Mucosa of descending colon (tissue), 3 donors: ENCODE data around the gene DPYD. TPM values are rescaled to one million over a fixed set of nuclear protein-coding genes. Genes with fewer than 3 reads are reported as not detected.

Source experiments
- ATAC-seq: fragments of 200-7000 bp; cut with Tn5 transposase; one replicate; pipeline ENCODE4 v1.9.1; 2020; ENCODE audit warnings: mild to moderate bottlenecking, moderate library complexity
- DNase-seq, 3 donors: peaks; one replicate each; pipeline ENCODE4 v3.0.0-alpha.2; 2020
- H3K36me3 ChIP-seq: fragments of 200-600 bp; one replicate; pipeline ENCODE4 v1.8.0; 2021; ENCODE audit warnings: low read depth, mild to moderate bottlenecking
- H3K4me1 ChIP-seq: fragments of 200-600 bp; one replicate; pipeline ENCODE4 v1.8.0; 2021; ENCODE audit warnings: low read depth, mild to moderate bottlenecking
- H3K4me3 ChIP-seq: fragments of 200-600 bp; one replicate; pipeline ENCODE4 v1.8.0; 2021; ENCODE audit warnings: mild to moderate bottlenecking
- H3K9me3 ChIP-seq: fragments of 200-600 bp; one replicate; pipeline ENCODE4 v1.8.0; 2021; ENCODE audit warnings: mild to moderate bottlenecking
- CTCF ChIP-seq: fragments of 200-600 bp; IDR thresholded peaks from one replicate; pipeline ENCODE4 v1.8.0; 2022; ENCODE audit warnings: antibody characterized with exemption, mild to moderate bottlenecking
- intact Hi-C, 2 donors: fragments of 100-400 bp; cut with DNase I in 1 of 2; cut with micrococcal nuclease in 1 of 2; formaldehyde crosslinking; loops; one replicate each; pipeline versions ENCODE4 v1.11.0 to v1.11.1; 2022; cut with DNase I, micrococcal nuclease
- total RNA-seq, 3 donors: library from RNA; stranded (reverse); fragmentation: NEBNext Ultra II Directional in 2 of 3; extraction: Animal tissue kit (Norgen Biotek cat#: 25700) in 2 of 3; gene quantifications; one replicate each; pipeline versions ENCODE4 v1.2.1 to v1.2.4, GENCODE V29; 2021 to 2023
- donor health status: DM: no; HTN: no; CAD: no; lungs with moderate emphysema.
- donor health status: DM: no; HTN: no; CAD: no.
- donor health status: DM: no; HTN: yes; CAD: no.

DPYD gene
- total RNA-seq, 3 donors from 2014 or later: 13.8 to 33.3 (median 19.7) TPM

- no peak for TF ChIP-seq CTCF
- Histone ChIP-seq H3K36me3 (no peaks in the 10 kb centered on the region), H3K9me3 (no peaks in the 10 kb centered on the region), H3K4me1 (no peaks in the 10 kb centered on the region), H3K4me3 (no peak overlapping the region)
- intact Hi-C loops: no loop called here
- no peak for ATAC-seq
- DNase-seq: no peak
These were observed 153.5 kb downstream of the DPYD start for GRCh38 chr1:97767381-97767780.

- Histone ChIP-seq H3K9me3 (no peaks in the 10 kb centered on the region), H3K4me1 (no peaks in the 10 kb centered on the region), H3K4me3 (no peak overlapping the region), H3K36me3 (no peaks in the 10 kb centered on the region)
- ATAC-seq: no peak
- TF ChIP-seq CTCF: no peak
- intact Hi-C loops: no loop called here
- DNase-seq: no peak
These were observed 155.8 kb downstream of the DPYD start for GRCh38 chr1:97764991-97765390.

DNA sequence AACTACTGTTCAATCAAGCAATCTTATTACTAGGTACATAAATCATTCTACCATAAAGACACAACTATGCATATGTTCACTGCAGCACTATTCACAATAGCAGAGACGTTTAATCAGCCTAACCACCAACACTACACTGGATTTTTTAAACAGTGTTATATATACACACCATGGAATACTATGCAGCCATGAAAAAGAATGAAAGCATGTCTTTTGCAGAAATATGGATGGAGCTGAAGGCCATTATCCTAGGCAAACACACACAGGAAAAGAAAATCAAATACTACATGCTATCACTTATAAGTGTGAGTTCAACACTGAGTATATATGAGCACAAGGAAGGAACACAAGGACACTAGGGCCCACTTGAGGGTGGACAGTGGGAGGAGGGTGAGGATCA lies 159.2 kb downstream of the DPYD start:
- H3K9me3 ChIP-seq: no peaks in the 10 kb centered on the region
- intact Hi-C loops: no loop called here
- no peak for DNase-seq
- H3K4me1 ChIP-seq: peaks cover 4% of the 10 kb centered on the region
- no peak for TF ChIP-seq CTCF
- ATAC-seq: no peak
- H3K36me3 ChIP-seq: no peaks in the 10 kb centered on the region
- H3K4me3 ChIP-seq: no peak overlapping the region

DNA sequence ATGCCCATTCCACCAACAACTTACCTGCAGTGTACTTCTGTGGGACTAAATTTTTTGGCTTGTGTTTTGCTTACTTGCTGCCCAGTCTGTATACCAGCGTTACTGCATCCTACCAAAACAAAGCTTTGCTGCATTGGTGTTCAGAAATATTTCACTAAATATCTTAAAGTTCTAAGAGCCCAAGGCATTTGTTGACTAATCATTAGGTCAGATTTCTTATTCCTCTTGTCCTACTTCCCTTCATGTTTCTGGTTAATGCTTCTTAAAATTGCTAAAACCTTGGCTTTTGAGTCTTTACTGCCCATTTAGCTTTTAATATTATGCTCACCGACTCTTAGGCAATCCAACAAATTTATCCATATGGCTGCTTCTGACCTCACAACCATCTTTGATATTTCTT lies 161.8 kb downstream of the DPYD start:
- Histone ChIP-seq H3K4me3 (no peak overlapping the region), H3K36me3 (no peaks in the 10 kb centered on the region), H3K9me3 (no peaks in the 10 kb centered on the region), H3K4me1 (peaks cover 4% of the 10 kb centered on the region)
- intact Hi-C loops: no loop called here
- DNase-seq (no peak), ATAC-seq (no peak)
- TF ChIP-seq CTCF: no peak

DNA sequence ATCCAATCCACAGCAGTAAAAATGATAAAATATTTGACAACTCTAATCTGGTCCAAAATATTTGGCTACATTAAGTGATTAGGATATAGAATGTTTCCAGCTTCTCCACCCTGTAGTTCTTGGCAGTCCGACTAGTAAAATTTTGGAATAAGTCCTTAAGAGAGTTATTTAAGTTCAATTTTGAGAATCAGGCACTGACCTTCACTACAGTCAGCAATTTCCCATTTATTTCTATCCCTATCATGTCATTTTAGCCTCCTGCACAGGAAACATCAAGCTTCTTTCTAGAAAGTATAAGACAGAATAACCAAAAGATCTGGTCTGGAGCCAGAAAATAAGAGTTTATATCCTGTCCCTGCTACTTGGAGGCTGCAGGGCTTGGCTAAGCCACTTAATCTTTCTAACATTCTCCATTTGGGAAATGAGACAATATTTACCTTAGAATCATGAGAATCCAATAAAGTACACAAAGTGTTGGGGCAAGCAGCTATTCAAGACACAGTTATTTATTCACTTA lies 162.2 kb downstream of the DPYD start:
- intact Hi-C loops: no loop called here
- peaks cover 4% of the 10 kb centered on the region for H3K4me1 ChIP-seq
- no peaks in the 10 kb centered on the region for H3K36me3 ChIP-seq
- no peak for TF ChIP-seq CTCF
- ATAC-seq (no peak), DNase-seq (no peak)
- no peak overlapping the region for H3K4me3 ChIP-seq
- no peaks in the 10 kb centered on the region for H3K9me3 ChIP-seq

DNA sequence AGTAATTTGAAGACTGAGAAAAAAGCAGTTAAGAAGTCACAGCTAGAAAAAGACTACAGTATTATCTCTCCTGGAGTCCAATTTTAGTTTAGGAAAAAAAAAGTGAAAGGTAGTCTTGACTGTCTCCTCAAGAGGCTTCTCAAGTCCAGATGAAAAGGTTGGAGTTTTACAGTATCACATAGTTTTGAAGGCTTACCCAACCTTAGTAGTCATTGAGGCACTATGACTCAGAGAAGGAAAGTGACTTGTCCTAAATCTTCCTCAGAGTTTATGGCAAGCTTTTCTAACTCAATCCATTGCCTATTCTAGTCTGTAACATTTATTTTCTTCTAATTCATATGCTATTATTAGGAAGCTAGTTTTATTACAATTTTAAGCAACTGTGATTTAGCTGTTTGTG lies 174.9 kb downstream of the DPYD start:
- no peak for ATAC-seq

More for the DNA sequence above, 174.9 kb downstream of the DPYD start:
- no peaks in the 10 kb centered on the region for H3K36me3 ChIP-seq
- H3K9me3 ChIP-seq: no peaks in the 10 kb centered on the region
- no peak for DNase-seq
- H3K4me3 ChIP-seq: no peak overlapping the region
- TF ChIP-seq CTCF: no peak
- no peaks in the 10 kb centered on the region for H3K4me1 ChIP-seq
- intact Hi-C loops: no loop called here
